ENCODE results near the gene IL2RG. TPM values are rescaled to one million over a fixed set of nuclear protein-coding genes. Genes with fewer than 3 reads are reported as not detected.

Gene IL2RG
- not detected in 2 replicates for polyA plus RNA-seq

DNA sequence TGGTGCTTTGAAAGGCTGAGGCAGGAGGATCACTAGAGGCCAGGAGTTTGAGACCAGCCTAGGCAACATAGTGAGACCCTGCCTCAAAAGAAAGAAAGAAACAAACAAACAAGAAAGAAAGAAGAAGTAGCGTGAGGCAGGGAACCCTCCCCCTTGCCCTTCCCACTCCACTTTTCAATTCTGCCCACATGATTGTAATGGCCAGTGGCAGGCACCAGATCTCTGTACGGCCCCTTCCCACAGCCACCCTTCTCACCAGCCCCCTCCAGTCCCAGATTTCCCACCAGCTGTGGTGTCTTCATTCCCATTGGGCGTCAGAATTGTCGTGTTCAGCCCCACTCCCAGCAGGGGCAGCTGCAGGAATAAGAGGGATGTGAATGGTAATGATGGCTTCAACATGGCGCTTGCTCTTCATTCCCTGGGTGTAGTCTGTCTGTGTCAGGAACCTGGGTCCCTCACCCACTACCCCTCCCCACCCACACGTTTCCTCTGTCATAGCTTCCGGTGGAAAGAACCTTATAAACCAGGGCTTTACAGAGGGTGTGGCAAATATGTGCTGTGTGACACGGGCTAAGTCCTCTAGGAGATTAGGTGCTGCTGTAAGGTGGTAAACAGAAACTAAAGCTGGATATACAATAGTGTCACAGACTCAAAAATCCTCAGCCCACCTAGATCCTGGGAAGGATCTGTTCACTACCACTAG lies at the start of gene IL2RG:
Gene IL2RG, minus strand, starts transcription at position 437 of the 703 bp plus-strand sequence. Its CDS starts 38 bp downstream, at position 399.

DNA sequence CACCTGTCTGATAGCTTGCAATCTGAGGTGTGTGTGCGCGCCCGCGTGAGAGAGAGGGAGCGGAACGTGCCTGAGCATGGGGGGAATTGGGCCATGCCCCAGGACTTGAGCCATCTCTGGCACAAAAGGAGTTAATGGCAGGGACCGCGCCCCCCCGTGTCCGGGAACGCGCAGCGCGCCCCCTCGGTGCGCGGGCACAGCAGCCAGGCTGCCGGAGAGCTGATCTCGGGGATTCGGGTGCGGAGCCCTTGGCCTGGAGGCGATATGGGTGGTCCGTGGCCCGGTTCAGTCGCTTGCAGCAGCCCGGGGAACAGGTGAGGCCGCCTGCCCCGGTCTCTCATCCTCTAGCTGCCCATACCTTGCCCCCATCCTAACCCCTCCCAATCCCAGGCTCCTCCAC lies 33.3 kb upstream of the IL2RG start, which contains the start of gene NLGN3:
Gene NLGN3, plus strand, starts transcription at position 191 of the 400 bp plus-strand sequence. CDS start 2,909 bp downstream, outside the sequence.

DNA sequence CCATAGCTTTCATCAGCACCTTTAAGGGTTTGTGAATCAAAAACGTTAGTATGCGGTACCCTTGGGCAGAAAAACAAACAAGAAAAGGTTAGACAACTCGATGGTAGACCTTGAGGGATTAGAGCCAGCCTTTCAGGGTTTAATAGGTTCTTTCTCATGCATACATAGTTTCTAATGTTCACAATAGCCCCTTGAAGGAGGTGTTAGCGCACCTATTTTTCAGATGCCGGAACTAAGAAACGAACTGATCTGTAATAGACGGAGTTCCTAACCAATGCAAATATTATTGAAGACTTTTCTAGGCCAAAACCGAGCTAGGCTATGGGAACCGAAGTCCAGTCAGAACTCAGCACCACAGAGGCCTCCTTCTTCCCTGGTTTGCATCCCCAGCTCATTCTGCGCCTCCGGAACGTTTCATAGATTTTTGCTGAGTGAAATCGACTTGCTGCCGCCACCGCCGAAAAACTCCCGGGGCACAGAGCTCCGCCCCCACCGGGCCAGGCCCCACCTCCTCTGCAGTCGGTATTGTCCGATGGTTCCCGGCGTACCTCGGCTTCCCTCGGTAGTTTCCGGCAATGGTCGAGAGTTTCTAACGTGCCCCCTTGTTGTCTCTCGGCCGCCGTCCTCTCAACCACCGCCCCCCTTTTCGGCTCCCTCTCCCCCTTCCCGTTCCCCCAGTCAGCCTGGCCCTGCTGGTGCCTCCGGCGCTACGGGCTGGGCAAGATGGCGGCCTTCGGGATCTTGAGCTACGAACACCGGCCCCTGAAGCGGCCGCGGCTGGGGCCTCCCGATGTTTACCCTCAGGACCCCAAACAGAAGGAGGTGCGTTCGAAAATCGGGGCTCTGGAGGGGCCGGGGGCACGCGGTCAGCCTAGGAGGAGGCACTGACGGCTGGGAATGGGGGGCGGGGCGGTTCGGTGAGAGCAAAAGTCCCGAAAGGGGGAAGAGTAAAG lies 6.9 kb upstream of the IL2RG start, which contains the start of gene MED12:
Gene MED12, plus strand, starts transcription at position 565 of the 953 bp plus-strand sequence. Its CDS starts 159 bp downstream, at position 724.

DNA sequence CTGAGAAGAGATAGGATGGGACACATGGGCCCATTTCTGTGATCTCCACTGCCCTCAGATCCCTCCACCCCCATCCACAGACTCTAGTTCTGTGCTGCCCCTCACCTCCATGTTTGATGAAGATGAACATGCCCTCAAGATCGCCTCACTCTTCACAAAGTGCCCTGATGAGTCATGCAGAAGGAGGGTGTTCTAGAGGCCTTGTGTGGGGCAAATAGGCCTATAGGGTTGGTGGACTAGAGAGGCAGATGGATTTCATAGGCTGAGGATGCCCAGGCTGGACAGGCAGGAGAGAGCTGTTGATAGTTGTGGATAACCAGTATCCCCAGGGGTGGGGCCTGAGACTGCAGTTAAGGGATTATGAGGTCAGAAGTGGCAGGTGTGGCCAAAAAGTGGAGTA lies 5.0 kb downstream of the IL2RG start, which contains the start of gene CXorf65:
Gene CXorf65, minus strand, starts transcription at position 314 of the 400 bp plus-strand sequence. Its CDS starts 184 bp downstream, at position 130.

DNA sequence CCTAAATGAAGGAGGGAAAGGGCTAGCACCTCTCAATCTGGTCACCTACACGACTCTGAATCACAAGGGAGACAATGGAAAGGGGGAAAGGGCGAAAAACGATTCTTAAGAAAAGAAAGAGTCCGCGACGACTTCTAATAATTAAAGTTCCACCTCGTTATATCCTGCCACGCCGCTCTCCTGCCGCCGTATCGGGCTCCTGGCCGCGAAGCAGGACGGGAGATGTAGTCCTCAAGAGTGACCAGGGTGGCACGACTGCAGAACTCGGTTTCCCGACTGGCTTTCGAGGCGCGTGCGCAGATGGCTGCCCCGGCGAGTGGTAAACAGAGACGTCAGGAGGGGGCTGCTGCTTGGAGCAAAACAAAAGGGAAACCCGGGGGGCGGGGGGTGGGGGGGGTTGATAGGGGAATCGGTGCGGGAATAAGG lies 15.8 kb downstream of the IL2RG start, which contains the start of gene FOXO4:
Gene FOXO4, plus strand, starts transcription at position 297 of the 426 bp plus-strand sequence. CDS start 678 bp downstream, outside the sequence.

DNA sequence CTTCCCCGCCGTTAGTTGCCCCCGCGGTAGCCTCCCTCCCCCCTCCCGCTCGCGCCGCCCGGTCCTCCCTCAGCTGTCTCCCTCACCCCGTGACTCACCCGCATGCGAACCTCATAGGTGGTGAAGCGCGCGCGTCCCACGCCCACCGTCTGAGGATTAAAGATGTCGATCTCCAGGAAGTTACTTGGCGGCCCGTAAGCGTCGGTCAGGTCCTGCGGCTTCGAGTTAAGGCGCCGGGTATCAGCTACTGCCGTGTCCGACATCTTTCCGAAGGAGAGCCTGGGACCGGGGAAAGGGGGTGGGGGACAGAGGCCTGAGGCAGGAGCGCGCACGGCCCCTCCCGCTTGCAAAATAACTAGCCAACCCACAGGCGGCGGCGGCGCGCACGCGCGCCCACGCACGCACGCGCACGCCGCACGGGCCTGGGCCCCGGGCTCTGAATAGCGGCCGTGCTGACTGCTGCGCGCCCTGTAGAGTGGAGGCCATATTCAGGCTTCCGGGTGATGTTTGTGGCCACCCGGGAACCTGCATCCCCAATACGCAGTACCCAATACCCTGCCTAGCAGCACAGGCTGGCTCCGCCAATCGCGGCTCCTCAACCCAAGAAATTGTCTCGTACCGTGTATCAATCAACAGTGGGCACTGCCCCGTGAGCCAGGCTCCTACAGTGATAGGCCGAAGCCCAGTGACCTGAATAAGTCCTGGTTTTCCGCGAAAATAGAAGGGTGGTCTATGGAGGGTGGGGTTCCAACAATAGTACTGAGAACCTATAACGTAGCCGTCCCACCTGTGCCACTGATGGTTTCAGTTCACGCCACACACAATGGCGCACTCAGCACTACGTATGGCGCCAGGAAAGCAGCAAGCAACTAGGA lies 43.1 kb downstream of the IL2RG start, which contains the start of gene SNX12:
Gene SNX12, minus strand, starts transcription at position 291 of the 875 bp plus-strand sequence. Its CDS starts 28 bp downstream, at position 263.

Other genes starting within 250 kb of the IL2RG start
- not detected in 2 replicates for gene TEX11, start 202.9 kb downstream of the IL2RG start, polyA plus RNA-seq
- not detected in 2 replicates for gene SLC7A3, start 180.5 kb downstream of the IL2RG start, polyA plus RNA-seq
- 22.0 and 41.6 TPM in 2 replicates for gene SNX12, start 43.2 kb downstream of the IL2RG start, polyA plus RNA-seq
- not detected in 2 replicates for gene FOXO4, start 15.7 kb downstream of the IL2RG start, polyA plus RNA-seq
- gene CXorf65, start 4.8 kb downstream of the IL2RG start, polyA plus RNA-seq: not detected in 2 replicates
- gene MED12, start 7.0 kb upstream of the IL2RG start, polyA plus RNA-seq: 0.77 and 1.0 TPM in 2 replicates
- 16.1 and 16.4 TPM in 2 replicates for gene NLGN3, start 33.3 kb upstream of the IL2RG start, polyA plus RNA-seq
- gene GJB1, start 111.6 kb upstream of the IL2RG start, polyA plus RNA-seq: 1.0 TPM in 1 of 2 replicates, not detected in the other
- gene ZMYM3, start 142.6 kb upstream of the IL2RG start, polyA plus RNA-seq: 4.8 and 5.6 TPM in 2 replicates
- 68.0 and 71.7 TPM in 2 replicates for gene NONO, start 172.1 kb upstream of the IL2RG start, polyA plus RNA-seq
- gene ITGB1BP2, start 190.2 kb upstream of the IL2RG start, polyA plus RNA-seq: not detected in 2 replicates